ENCODE measurements around the gene MYH8.

GRCh38 chr17:10421211-10421610 is 539 bp downstream of the MYH8 start:
- no peak for TF ChIP-seq CTCF (IDR thresholded peaks at IDR 0.05; ENCODE audit: low read depth, low read length)
- no peak for TF ChIP-seq POLR2A (IDR thresholded peaks at IDR 0.05; ENCODE audit: extremely low read depth, insufficient read length)
- no peak for TF ChIP-seq MYC (IDR thresholded peaks at IDR 0.05; ENCODE audit: low read depth, low read length)
